HG03378 (cell line): ENCODE data around the gene PLXNB3.

Source experiments
- ATAC-seq: cut with Tn5 transposase; IDR thresholded peaks from one replicate; pipeline ENCODE4 v1.9.1; 2021; ENCODE audit warnings: mild to moderate bottlenecking, moderate library complexity; ENCODE audit not compliant: unreplicated experiment

The PLXNB3 gene

GRCh38 chrX:153784325-153784967 is 20.4 kb downstream of the PLXNB3 start:
- ATAC-seq = no peak

DNA sequence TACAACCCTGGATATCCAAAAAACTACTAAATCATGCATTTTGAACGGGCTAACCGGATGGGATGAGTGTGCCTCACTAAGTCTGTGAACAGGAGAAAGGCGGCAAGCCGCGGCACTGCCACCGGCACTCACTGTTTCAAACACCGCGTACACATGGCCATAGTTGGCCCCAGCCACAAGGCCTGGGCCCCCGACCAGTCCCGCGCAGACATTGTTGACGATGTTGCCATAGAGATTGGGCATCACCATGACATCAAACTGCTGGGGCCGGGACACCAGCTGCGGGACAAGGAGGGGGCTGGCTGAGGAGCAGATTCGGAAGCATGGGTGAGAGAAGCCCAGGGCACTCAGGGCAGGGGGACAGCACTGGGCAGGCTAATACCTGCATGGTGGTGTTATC is 22.6 kb downstream of the PLXNB3 start:
- no peak for ATAC-seq

GRCh38 chrX:153789654-153790053 is 25.6 kb downstream of the PLXNB3 start:
- no peak for ATAC-seq

GRCh38 chrX:153791104-153791852 is 27.2 kb downstream of the PLXNB3 start:
- ATAC-seq = no peak

GRCh38 chrX:153792368-153792767 is 28.3 kb downstream of the PLXNB3 start:
- ATAC-seq = no peak

GRCh38 chrX:153793291-153793690 is 29.2 kb downstream of the PLXNB3 start:
- ATAC-seq = no peak

DNA sequence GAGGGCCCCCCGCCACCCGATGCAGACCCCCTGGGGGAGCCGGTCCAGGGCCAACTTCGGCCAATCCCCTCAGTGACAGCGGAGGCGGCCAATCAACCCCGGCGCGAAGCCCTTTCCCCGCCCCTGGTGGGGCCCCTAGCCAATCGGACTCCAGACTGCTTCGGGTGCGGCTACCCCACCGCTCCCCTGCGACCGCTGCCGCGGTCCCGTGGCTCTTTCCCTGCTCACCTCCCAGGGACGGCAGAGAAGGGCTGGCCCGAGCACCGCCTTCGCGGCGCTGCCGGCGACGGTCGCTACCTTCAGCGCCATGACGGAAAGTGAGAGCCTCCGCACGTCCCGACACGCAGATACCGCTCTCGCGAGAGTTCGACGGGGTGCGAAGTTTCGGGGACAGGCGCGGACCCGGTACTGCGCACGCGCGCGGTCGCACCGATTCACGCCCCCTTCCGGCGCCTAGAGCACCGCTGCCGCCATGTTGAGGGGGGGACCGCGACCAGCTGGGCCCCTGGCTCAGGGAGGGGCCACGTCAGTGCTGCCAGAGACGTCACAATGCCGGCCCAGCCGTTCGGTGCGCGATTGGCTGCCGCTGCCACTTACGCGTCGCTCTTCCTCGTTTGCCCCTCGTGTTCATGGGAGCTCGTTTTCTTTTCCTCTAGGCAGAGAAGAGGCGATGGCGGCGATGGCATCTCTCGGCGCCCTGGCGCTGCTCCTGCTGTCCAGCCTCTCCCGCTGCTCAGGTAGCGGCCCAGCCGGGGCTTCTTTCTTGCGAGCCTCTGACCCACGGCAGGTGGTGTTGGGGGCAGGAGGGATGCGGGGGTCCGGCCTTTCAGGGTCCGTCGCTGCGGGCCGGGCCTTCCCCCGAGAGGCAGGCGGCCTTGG is 30.2 kb downstream of the PLXNB3 start, which contains the start of the genes IDH3G and SSR4:
TSS of gene IDH3G (minus strand) at position 358 of the 879 bp plus-strand sequence. CDS start at position 309, 49 bp downstream.
TSS of gene SSR4 (plus strand) at position 651 of the 879 bp plus-strand sequence. CDS start at position 671, 20 bp downstream.
- peak; percentile 81 for ATAC-seq

DNA sequence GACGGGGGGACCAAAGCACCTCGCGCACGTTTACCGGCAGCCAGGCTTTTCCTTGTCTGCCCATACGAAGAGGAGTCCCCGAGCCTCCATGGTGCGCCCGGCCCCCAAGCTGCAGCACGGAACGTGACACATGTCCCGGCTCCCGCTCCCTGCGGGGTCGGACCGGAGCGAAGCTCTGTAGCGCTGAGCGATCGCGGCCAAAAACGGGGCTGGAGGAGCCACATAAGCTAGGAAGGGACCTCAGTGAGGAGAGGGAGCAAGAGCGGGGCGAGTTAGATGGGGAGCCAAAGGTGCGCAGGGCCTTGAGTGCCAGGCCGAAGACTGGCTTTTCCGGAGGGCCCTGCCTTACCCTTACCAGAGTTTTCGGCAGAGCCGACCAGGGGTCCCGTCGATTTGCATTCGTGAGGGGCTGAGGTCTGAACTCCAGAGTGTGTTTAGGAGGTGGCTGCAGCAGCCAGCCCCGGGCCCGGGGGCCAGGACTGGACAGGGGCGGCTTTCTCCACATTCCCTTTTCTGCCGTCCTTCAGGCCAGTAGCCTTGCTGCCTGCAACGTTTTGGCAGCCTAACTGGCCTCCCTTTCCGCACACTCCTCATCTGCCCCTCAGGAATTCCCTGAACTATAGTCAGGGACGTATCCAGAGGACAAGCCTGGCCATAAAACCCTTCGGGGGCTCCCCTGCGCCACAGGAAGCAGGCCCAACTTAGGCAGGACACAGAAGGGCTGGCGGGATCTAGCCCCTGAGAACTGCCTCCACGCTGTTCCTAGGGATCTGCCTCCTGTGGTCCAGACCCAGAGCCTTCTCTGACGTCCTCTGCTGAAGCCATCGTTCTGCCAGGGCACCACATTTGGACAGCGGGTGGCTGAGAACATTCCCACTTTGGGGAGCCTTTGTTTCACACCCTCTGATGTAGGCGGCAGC is 31.1 kb downstream of the PLXNB3 start:
- ATAC-seq = no peak

DNA sequence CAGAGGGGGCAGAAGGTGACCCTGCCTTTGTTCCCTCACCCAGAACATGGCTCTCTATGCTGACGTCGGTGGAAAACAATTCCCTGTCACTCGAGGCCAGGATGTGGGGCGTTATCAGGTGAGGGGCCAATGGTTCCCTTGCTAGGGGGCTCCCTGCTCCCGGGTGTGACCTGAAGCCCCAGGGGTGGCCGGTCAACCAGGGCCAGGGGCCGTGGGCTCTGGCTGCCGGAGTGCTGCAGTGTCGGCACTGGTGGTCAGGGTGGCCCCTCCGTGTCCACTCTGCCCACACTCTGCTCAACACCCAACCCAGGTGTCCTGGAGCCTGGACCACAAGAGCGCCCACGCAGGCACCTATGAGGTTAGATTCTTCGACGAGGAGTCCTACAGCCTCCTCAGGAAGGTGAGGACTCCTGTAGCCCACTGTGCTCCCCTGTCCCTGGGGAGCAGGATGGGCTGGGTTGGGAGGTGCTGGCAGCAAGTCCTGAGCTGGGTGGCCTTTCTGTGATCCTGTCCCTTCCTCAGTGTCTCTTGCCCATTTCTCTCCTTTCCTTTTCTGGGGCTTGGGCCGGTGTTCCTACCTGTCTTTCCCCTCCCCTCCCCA is 33.5 kb downstream of the PLXNB3 start:
- ATAC-seq = no peak

GRCh38 chrX:153799326-153799725 is 35.3 kb downstream of the PLXNB3 start:
- ATAC-seq = no peak

GRCh38 chrX:153800177-153800722 is 36.2 kb downstream of the PLXNB3 start:
- no peak for ATAC-seq

- ATAC-seq = no peak
Observed at GRCh38 chrX:153800746-153801145, 36.7 kb downstream of the PLXNB3 start.

- ATAC-seq = no peak
Observed at GRCh38 chrX:153801669-153802068, 37.6 kb downstream of the PLXNB3 start.

DNA sequence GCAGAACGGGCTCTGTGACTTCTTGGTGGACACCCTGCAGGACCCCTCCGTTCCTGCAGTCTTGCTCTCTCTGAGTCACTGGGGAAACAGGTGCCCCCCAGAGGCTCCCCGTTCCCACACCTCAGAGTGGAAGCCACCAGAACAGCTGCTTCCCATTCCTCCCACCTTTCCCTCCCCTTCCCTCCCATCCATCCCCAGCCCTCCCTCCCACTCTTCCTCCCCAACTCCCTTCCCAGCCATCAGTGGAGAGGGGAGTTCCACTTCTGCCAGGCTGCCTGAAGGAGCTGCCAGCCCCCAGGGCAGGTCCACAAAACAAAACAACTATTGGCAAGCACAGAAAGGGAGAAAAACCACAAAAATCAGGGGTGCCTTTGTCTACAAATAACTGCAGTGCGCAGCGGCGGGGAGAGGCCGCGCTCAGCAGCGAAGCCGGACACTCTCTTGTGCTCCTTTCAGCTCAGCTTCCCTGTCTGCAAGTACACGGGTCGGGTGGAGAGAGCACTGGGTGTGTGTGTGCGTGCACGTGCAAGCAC is 38.5 kb downstream of the PLXNB3 start:
- no peak for ATAC-seq

- no peak for ATAC-seq
Observed at GRCh38 chrX:153803211-153804099, 39.4 kb downstream of the PLXNB3 start.

- ATAC-seq = no peak
Observed at GRCh38 chrX:153804100-153804595, 40.1 kb downstream of the PLXNB3 start.

DNA sequence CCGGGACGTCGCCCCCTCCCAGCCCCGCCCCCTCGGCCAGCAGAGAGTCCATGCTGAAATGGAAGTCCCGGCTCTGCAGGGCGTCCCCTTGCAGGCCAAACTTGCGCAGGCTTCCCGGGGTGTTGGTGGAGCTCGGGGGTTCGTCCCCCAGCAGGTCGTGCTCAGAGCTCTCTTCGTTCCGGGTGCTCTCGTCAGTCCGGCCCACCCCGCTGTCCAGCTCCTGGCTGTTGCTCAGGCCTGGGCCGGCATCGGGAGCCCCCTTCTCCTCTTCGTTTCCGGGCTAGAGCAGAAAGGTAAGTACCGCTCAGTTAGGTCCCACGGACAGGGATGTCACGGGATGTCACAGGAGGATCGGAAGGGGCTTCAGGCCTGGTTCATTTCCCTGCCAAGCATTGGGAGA is 40.6 kb downstream of the PLXNB3 start:
- no peak for ATAC-seq

DNA sequence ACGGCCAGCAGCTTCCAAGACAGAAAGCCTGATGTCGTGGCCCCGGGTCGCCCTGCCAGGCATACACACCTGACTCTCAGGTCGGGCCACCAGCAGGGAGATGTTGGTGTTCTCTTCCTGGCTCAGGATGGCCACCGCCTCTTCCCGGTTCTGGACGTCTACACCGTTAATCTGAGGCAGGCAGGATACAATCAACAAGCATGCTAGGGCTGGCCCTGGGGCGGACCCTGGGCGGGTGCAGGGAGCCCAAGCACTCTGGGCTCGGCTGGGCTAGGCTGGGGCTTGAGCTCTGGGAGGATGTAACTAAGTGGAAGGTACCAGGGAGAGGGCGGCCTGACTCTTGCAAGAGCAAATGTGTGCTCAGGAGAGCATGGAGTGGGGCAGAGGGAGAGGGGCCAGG is 41.4 kb downstream of the PLXNB3 start:
- no peak for ATAC-seq
